AG08396 (cell line): Measurements from ENCODE around the gene SLC6A5.
"Not testable (repeated sequence)": the region's sequence is repeated elsewhere in the genome, so short reads cannot be mapped to it uniquely, and the experiment has no call there.

Experiments used
- DNase-seq: peaks from one replicate; pipeline ENCODE4 v3.0.0; 2012; ENCODE audit warnings: low spot score, mixed read lengths

SLC6A5 gene

DNA sequence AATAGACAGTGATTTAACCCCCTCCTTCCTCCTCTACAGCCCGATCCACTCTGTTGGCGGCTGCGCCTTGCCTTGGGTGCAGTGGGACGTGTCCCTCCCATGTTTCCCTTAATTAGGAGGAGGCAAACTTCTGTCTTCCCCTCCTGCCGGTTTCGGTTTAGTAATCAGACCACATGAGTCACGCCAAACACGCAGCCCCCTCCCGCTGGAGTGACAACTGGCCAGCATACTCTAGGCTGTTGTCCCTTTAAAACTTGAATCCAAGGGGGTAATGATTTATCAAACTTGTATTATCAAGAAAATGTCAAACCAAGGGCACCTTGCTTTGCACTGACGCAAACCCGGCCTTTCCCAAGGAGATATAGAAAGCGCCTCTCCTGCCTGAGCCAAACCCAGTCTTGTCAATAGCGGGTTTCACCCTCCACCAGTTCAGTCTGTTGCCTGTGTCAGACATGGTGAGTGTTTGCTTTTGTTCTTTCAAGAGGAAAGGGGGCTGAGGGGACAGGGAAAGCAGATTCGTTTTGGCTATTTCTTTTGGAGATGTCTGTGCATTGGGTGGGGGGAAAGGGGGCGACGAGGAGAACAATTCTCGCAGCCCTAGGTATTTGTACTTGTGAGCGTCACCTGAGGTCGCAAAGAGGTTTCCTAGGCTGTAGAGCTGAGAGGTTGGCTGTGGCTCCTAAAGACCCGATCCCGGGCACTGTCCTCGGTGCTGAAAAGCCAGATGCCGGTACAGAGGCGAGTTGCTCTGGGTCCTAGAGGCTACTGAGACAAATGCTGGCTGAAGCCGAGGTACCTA is at the start of gene SLC6A5:
SLC6A5 (plus strand) TSS at position 388 of the 799 bp plus-strand sequence; CDS start at position 453, 65 bp downstream.
- peak; percentile 77 for DNase-seq

DNA sequence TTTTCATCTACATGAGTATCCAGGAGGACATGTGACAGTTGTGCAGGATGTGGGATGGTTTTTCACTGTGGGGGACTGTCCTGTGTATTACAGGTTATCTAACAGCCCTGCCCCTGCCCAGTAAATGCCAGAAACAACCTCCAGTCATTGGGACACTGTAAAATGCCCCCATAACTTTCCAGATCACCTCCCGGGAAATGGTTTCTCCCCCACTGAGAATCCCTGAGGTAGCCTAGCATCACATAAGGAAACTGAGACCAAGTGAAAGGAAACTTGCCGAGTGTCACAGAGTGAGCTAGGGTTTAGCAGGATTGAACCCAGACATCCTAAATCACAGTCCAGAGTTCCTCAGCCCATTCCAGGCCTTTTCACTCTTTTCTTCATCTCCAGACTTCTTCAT is 48.3 kb upstream of the SLC6A5 start:
- DNase-seq: no peak

DNA sequence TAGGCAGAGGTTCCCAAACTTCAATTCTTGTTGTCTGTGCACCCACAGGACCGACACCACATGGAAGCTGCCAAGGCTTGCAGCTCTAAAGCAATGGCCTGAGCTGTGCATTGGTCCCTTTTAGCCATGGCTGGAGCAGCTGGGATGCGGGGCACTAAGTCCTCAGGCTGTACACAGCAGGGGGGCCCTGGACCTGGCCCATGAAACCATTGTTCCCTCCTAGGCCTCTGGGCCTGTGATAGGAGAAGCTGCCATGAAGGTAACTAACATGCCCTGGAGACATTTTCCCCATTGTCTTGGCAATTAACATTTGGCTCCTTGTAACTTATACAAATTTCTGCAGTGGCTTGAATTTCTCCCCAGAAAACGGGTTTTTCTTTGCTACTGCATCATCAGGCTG is 43.6 kb upstream of the SLC6A5 start:
- no peak for DNase-seq

DNA sequence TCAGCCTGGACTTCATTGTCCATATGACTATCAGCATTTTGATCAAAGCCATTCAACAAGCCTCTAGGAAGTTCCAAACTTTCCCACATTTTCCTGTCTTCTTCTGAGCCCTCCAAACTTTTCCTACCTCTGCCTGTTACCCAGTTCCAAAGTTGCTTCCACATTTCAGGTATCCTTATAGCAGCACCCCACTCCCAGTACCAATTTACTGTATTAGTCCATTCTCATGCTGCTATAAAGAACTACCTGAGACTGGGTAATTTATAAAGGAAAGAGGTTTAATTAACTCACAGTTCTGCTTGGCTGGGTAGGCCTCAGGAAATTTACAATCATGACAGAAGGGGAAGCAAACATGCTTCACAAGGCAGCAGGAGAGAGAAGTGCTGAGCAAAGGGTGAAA is 43.0 kb upstream of the SLC6A5 start:
- DNase-seq: not testable (repeated sequence)

DNA sequence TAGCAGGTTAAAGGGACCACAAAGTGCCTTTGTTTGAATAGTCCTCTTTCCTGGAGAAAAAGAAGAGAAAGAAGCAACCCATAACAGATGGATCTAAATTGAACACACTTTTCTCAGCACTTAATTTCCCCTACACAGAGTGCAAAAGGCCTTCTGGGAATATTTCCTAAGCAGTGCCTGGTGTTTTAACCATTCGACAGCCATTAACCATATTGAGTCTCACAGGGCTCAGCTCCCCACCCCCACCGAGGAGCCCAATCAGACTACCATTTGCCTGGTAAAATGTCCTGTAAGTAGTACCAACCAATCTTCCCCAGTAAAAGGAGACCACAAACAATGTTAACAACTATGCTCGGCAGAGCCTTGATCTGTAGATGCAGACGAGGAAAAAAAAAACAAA is 40.7 kb upstream of the SLC6A5 start:
- DNase-seq: no peak

DNA sequence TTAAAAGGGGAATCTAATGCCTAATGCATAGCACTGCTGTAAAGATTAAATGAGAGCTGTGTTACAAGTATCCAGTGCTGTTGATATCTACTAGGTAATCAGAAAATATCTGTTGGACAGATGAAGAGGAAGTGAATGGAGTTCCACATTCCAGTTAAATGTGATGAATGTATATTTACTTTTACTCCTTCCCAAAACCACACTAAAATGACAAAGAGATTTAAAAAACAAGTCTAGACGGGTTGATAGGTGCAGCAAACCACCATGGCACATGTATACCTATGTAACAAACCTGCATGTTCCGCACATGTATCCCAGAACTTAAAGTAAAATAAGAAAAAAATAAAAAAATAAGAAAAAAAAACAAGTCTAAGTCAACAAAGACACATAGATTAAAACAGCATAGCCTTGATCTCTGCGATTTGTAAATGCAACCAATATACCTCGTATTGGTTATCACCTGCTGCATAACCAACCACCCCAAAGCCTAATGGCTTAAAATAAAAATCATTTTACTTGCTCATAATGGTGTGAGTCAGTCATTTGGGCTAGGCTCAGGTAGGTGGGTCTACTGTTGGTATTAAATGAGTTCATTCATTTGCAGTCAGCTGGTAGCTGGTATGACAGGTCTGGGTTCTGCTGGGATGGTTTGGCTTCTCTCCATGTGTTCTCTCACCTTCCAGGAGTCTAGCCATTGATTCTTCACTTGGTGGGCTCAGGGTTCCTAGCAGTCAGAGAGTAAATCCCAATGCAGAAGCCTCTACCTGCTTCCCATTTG is 39.7 kb upstream of the SLC6A5 start:
- no peak for DNase-seq

DNA sequence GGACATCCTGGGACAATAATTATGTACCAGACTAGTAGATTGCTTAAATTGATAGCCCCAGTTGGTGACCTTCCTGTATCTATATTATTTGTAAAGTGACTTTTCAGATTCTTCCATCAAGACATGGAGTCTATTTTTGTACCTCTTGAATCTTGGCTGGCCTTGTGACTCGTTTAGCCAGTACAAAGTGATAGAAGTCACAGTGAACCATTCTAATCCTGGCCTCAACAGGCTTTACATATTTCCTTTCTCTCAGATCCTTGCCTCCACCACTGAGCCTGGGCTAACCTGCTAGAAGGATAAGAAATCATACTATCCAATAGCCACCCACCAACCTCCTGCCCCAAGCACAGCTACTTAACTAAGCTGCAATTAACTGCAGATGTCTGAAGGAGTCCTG is 37.5 kb upstream of the SLC6A5 start:
- no peak for DNase-seq

DNA sequence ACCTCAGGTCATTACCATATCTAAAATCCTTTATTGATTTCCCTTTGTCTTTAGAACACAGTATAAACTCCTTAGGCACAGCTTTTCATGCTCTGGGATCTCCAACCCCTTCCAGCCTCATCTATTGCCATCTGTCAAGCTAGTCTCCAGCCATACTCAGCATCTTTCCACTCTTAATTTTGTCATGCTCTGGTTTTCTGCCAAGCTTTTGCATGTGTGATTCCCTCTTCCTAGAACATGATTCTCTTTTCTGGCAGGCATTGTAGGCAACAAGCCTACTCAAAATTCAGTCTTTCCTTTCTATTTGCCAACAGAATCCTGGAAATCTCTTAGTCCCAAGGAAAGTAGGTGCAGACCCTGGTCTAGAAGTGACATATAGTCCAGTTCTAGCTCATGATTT is 35.5 kb upstream of the SLC6A5 start:
- DNase-seq: no peak

DNA sequence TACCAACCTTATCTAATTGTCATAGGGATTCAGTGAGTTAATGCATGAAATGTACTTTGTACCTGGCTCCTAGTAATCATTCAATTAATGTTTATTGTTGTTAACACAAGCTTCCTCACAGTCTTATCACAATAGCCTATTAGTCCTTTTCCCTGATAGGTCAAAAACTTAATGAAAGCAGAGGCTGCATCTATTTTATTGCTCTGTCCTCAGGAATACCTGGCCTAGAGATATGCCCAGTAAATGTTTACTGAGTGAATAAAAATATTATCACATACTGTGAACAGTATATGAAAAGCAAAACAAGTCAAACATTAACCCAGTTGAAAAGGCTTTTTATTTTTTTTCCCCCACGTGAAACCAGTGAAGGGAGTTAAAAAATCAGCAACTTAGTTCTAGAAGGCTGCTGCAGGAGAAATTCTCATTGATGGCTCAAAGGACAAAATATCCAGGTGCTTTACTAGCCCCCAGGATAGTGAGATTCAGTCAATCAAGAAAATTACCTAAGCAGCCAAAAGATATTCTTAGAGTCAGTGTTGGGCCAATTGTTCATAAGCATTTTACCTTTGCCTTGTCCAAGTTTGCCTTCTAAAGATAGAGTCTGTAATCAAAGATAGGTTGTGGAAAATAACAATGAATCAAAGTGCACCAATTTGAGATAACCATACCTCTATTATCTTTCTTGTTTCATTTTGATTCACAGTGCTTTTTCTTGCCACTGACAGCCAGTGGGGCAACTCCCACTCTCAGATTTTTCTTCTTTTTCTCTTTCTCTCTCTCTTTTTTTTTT is 34.4 kb upstream of the SLC6A5 start:
- no peak for DNase-seq

DNA sequence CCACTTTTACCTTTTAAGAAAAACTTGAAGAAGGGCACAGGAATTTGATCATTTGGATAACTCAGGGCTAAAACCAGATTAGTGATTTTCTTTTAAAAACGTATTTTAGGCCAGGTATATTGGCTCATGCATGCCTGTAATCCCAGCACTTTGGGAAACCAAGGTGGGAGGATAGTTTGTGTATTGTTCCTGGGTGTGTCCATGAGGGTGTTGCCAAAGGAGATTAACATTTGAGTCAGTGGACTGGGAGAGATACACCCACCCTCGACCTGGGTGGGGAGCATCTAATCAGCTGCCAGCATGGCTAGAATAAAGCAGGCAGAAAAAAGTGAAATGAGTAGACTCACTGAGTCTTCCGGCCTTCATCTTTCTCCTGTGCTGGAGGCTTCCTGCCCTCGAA is 33.3 kb upstream of the SLC6A5 start:
- DNase-seq: not testable (repeated sequence)

DNA sequence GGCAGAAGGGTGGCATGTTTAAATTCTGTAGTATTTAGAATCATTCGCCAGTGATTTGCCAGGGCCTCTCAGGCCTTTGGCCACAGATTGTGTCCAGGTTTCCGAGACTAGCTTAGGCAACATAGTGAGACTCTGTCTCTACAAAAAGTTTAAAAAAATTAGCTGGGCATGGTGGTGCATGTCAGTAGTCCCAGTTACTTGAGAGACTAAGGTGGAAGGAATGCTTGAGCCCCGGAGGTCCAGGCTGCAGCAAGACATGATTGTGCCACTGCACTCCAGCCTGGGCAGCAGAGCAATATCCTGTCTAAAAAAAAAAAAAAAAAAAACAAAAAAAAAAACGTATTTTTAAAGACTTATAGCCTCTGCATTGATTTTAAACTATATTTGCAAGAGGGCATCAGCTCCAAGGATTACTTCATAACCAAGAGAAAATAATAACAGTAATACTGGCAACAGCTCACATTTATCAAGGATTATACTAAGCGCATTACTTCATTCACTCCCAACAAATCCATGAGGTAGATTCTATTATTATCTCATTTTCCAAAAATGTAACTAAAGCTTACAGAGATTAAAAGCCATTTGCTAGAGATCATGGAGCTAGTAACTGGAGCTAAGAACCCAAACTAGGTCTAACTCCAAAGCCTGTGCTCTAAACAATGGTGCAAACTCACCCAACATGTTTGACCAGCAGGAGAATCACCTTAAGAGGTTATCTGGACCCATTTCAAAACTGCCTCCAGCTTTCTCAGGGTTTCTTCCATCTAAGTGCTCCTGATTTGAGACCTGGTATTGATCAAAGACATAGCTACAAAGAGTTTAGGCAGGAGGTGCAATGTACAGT is 32.6 kb upstream of the SLC6A5 start:
- no peak for DNase-seq

DNA sequence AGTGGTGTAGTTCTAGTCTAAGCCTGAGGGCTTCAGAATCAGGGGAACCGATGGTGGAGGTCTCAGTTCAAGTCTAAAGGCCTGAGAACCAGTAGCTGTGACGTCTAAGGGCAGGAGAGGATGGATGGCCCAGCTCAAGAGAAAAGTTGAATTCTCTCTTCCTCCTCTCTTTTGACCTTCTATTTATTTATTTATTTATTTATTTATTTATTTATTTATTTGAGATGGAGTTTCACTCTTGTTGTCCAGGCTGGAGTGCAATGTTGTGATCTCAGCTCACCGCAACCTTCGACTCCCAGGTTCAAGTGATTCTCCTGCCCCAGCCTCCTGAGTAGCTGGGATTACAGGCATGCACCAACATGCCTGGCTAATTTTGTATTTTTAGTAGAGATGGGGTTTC is 19.7 kb upstream of the SLC6A5 start:
- not testable (repeated sequence) for DNase-seq

DNA sequence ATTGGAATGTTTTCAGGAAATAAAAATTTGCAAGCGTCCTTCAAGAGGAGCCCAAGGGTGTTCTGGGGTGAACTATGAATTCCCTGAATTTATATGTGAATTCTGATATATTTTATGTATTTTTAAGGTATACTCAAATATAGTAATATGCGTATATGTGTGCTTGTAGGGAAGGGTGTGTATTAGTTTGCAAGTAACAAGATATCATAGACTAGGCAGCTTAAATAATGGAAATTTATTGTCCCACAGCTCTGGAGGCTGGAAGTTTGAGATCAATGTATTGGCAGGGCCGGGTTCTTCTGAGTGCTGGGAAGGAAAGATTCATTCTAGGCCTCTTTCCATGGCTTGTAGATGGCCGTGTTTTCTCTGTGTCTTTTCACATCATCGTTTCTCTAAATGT is 16.2 kb upstream of the SLC6A5 start:
- no peak for DNase-seq

DNA sequence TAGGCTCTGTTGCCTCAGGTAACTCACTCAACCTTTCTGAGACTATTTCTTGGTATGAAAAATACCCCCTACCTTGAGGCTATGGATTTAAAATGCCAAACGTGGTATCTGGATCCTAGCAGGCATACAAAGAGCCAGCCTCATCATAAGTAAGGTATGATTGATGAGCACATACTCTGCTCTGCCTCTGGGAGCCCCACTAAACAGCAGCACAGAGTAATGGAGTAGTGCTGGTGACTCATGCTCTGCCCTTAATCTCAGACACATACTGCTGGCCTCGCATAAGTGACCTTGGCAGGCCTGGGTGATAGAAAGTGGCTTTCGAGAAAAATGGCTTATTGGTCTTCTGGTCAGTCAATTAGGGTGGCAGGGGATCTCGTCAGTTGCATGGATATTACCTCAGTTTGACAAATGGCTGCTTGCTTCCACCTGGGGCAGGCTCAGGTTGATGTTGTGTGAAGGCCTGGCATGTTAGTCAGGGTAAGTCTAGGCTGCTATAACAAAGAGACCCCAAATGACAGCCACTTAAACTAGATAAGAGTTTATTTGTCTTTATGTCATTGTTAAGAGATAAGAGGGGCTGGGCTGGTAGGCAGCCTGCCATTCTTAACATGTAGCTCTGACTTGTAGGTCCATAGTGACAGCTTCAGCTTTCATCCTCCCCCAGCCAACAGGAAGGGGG is 15.2 kb upstream of the SLC6A5 start:
- no peak for DNase-seq

DNA sequence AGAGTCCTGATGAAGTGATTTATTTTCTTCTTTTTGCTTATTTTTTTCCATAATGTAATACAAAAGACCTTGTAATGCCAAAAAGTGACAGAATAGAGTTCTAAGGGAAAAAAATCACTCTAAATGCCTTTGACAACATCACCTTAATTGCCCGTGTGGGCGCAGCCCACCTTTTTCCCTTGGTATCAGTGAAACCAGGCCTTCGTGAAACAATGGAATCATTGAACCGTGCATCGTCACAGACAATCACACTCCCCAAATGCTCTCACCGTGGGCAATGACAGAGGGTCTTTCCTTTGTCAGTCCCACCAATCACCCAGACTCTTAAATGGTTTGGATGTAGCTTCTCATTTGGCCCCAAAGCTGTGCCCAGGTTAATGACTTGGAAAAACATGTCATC is 9.6 kb upstream of the SLC6A5 start:
- no peak for DNase-seq

DNA sequence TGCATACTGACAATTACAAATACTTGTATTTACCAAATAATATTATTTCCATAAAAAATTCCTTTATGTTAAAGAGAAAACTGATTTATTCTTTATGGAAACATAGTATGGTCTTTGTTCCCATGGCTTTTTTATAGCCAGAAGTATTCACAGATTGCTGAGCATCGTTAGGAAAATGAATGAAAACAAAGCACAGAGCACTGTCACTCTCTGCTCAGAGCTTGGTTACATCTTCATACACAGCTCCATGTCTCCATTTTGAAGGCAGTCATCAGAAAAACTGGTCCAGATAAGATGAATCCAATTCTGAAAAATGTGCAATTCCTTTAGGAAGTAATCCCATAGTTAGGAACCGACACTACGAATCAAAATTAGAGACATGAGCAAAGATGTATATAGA is 9.0 kb upstream of the SLC6A5 start:
- DNase-seq: no peak

DNA sequence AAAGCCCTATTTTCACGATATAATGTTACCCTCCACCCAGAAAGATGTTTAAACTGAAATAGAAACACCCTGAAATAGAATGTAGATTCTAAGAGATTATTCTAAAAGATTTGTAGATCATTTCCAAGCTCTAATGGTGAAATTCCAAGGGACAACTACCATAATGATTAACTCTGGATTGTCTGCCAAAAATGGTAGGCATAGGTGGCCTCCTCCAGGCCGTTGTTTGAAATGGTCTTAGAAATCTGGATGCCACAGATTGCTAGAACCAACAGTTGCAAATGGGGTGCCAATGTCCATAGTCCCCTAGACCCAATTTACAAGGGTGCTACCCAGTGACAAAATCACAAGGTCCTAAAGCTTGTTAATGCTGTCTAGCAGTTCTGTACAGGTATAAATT is 6.7 kb upstream of the SLC6A5 start:
- DNase-seq: no peak

DNA sequence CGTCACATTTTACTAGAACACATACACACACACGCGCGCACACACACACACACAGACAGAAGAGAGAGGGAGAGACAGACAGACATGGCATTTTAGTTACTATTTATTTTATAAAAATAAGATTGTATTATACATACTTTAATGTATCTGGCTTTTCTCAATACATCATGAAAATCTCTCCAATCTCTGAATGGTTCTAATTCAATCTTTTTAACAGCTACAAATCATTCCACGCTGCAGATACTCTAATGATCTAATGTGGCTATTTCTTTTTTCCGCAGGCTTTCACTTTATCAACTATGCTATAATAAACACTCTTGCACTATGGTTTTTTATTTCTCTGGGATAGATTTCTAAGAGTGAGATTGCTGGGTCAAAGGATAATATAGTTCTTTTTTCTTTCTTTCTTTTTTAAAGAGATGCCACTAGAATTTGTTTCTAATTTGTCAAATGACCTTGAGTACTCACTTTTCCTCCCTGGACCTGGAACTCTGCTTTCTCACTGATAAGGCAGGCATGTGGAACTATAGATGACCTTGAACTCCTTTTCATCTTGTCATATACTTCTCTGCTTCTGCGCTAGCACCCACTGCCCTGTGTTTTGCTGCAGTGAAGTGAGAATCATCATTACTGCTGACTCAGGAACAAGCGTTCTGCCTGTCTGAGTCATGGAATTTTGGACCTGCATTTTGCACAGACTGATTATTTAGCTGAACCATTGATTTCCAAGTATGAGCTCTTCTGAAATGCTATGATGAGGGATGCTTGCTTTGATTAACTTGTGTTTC is 4.9 kb upstream of the SLC6A5 start:
- no peak for DNase-seq

DNA sequence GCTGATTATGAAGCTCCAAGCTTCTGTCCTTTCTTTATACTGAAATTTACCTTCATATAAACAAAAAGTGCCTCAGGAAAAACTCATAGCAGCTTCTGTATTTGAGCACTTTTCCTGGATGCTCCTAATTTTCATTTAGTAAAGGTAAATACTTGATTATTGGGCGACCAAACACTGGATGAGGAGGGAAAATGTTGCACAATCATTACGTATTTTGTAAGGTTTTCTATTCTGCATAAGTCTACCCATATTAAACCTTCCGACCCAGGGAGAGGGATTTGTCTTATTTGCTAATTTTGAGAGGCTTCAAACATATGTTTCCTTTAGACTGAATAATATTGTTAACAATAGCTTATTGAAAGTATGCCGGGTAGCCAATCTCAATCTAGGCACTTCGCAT is 4.3 kb upstream of the SLC6A5 start:
- DNase-seq: no peak
